HG02571 (cell line): ENCODE results near the gene RBBP6.
"Not testable (repeated sequence)": the region's sequence is repeated elsewhere in the genome, so short reads cannot be mapped to it uniquely, and the experiment has no call there.

Source experiments
- ATAC-seq: cut with Tn5 transposase; IDR thresholded peaks from one replicate; pipeline ENCODE4 v1.9.1; 2021; ENCODE audit warnings: mild to moderate bottlenecking, moderate library complexity; ENCODE audit not compliant: unreplicated experiment

The RBBP6 gene

DNA sequence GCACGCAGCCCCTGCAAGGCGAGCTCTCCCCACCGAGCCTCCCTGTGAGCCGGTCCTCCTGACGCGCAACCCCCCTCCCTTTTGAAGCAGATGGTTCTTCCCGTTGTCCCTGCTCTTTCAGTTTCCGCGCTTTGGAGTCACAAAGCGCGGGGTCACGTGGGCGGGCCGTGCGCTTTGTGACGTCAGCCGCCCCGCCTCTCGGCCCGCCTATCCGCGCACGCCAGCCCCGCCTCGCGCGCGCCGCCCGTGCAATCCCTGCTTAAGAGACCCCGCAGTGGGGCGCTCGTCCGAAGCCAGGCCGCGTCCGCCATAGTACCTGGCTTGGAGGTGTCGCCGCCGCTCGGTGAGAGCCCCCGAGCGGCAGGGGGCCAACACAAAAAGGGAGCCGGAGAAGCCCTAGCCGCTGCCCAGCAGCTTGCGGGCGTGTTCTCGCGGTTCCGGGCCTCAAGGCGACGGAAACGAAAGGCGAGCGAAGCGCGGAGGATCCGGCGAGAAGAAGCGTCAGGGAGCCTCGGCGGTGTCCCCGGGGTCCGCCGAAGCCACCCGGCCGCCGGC lies at the start of gene RBBP6:
TSS of gene RBBP6 (plus strand) at position 272 of the 555 bp plus-strand sequence. CDS start 1,061 bp downstream, outside the sequence.
- peak; percentile 80 for ATAC-seq

- ATAC-seq: no peak
Observed at GRCh38 chr16:24490866-24491265, 48.5 kb upstream of the RBBP6 start.

GRCh38 chr16:24491731-24492130 lies 47.6 kb upstream of the RBBP6 start:
- no peak for ATAC-seq

GRCh38 chr16:24493821-24494220 lies 45.5 kb upstream of the RBBP6 start:
- no peak for ATAC-seq

- ATAC-seq: not testable (repeated sequence)
Observed at GRCh38 chr16:24495207-24495606, 44.2 kb upstream of the RBBP6 start.

- no peak for ATAC-seq
Observed at GRCh38 chr16:24497440-24497839, 41.9 kb upstream of the RBBP6 start.

DNA sequence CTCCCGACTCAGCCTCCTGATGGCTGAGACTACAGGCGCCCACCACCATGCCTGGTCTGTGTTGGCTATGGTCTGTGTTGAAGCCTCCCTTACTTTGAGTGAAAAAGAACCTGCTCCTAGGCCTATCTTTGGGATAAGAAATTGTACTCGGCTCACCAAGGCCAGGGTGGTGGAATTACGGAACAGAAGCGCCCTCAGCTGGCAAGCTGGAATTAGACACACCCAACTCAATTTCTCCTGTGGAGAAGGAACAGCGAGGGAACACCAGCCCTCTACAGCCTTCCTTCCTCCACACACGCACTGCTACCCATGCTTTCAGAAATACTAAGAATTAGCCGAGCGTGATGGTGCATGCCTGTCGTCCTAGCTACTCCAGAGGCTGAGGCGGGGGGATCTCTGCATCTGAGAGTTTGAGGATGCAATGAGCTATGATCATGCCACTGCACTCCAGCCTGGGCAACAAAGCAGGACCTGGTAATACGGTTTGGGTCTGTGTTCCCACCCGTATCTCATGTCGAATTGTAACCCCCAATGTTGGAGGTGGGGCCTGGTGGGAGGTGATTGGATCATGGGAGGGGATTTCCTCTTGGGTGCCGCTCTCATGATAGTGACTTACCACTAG lies 40.1 kb upstream of the RBBP6 start:
- no peak for ATAC-seq

GRCh38 chr16:24504472-24505345 lies 34.7 kb upstream of the RBBP6 start:
- no peak for ATAC-seq

DNA sequence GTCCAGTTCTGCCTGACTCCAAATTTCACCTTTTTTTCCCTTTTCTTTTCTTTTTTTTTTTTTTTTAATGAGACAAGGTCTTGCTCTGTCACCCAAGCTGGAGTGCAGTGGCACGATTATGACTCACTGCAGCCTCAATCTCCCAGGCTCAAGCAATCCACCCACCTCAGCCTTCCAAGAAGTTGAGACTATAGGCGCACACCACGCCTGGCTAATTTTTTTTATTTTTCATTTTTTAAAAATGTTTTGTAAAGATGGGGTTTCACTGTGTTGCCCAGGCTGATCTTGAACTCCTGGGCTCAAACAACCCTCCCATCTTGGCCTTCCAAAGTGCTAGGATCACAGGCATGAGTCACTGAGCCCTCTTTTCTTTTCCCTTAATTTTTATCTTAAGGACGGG lies 33.4 kb upstream of the RBBP6 start:
- no peak for ATAC-seq

- no peak for ATAC-seq
Observed at GRCh38 chr16:24507959-24508480, 31.3 kb upstream of the RBBP6 start.

DNA sequence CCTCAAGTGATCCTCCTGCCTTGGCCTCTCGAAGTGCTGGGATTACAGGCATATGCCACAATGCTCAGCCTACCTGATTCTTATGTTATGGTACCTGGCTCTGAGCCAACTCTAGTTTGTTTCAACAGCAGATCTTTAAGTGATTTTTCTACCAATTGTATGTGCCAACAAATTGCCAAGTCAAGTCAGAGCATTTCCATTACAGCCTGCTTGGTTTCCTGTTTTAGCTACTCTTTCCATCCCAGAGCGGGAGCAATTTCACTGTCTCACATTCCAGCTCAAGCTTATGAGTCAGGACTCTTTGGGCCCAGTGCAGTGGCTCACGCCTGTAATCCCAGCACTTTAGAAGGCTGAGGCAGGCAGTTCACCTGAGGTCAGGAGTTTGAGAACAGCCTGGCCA lies 30.8 kb upstream of the RBBP6 start:
- no peak for ATAC-seq

- no peak for ATAC-seq
Observed at GRCh38 chr16:24509536-24509935, 29.8 kb upstream of the RBBP6 start.

DNA sequence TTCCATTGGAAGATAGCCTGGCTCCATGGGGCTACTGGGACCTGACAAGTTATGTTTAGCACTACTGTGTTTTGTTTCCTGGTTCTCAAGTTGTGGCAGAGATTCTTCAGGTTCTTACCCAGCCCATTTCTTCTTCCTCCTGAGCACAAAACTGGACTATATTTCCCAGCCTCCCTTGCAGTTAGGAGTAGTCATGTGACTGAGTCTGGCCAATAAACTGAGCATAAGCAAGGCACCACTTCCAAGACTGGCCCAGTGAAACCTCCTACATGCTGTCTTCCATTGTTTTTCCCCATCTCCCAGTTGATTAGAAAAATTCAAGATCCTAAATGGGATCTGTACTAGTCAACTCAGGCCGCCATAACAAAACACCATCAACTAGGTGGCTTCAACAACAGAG lies 28.2 kb upstream of the RBBP6 start:
- ATAC-seq: no peak

- no peak for ATAC-seq
Observed at GRCh38 chr16:24511792-24512191, 27.6 kb upstream of the RBBP6 start.

GRCh38 chr16:24514096-24514495 lies 25.3 kb upstream of the RBBP6 start:
- ATAC-seq: no peak

DNA sequence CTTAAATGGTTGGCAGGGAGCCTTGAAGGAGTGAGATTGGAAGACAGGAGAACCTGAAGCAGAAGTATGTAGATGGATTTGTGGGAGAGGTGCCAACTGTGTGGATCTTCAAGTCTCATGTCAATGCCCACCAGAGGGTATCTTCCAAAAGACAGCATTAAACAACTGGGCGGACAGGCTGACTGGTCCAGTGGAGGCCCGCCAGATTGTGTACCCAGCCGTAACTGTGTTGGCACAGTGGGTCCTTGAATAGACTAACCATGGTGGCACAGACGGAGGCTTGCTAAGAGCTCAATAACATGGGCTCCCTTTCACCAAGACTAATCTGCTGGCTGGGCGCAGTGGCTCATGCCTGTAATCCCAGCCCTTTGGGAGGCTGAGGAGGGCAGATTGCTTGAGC lies 24.2 kb upstream of the RBBP6 start:
- no peak for ATAC-seq

DNA sequence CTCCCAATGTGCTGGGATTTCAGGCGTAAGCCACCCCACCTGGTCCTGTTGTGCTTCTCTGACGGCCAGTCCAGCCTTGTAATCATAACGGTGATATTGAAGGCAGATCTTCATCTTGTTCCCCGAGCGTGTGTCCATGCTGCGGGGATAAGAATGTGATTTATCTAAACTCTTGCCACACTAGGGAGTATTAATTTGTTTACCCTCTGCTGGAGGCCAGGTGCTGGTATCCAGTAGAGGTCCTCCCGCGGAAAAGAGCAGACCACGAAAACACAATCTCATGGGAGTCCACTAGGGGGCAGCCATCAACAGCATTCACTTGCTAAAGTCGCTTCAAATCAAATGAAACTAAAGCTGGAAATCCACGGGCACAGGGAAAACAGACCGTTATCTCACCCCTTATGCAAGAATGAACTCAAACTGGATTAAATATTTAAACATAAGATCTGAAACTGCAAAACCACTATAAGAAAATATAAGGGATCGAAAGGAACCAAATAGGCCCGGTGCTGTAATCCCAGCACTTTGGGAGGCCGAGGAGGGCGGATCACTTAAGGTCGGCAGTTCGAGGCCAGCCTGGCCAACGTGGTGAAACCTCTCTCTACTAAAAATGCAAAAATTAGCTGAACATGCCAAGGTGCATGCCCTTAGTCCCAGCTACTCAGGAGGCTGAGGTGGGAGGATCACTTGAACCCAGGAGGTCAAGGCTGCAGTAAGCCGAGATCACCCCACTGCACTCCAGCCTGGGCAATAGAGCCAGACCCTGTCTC lies 22.3 kb upstream of the RBBP6 start:
- ATAC-seq: no peak

DNA sequence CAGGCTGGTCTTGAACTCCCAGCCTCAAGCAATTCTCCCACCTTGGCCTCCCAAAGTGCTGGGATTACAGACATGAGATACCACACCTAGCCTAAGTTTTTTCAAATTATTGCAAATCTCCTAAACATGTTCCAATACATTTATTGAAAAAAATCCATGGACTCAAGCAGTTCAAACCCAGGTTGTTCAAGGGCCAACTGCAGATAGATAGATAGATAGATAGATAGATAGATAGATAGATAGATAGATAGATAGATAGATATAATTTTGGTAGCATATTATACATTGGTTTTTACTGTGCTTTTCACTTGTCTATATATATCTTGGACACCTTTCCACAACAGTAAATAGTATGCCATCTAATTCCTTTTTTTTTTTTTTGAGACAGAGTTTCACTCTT lies 20.9 kb upstream of the RBBP6 start:
- no peak for ATAC-seq

DNA sequence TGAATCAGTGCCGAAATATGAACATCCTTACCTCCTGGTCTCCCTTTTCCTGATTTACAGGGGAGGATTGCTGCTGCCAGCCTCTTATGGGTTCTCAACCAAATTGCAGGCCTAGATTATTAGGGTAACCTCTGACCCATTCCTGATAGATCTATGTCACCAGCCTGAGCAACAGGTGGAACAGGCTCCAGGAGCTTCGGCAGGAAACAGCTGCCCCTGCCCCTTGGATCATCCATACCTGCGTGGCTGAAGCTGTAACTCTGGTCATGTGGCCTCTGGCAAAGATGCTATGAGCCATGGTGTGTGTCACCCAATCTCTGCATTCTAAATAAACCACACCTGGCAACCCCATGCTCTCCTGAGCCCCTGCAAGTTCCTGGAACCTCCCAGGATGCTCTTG lies 18.4 kb upstream of the RBBP6 start:
- ATAC-seq: no peak

DNA sequence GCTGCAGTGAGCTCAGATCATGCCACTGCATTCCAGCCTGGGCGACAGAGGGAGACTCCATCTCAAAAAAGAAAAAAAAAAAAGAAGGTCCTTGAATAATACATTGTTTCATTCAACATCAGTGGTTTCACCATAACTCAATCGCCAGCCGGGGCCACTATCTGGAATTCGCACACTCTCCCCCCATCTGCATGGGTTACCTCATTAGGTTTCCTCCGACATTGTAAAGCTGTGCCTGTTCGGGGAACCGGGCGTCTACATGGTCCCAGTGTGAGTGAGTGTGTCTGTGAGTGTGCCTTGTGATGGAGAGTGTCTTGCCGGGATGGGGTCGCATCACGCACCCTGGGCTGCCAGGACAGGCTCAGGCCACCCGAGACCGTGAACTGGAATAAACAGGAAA lies 16.6 kb upstream of the RBBP6 start:
- no peak for ATAC-seq

GRCh38 chr16:24523569-24523968 lies 15.8 kb upstream of the RBBP6 start:
- ATAC-seq: no peak
